ENCODE measurements around the gene STK10.

Gene STK10

GRCh38 chr5:172140866-172141265 lies 47.2 kb downstream of the STK10 start:
- DNase-seq, result no peak

GRCh38 chr5:172140120-172140519 lies 47.9 kb downstream of the STK10 start:
- no peak for DNase-seq

- no peak for DNase-seq
Measured at GRCh38 chr5:172137046-172137445, 51.0 kb downstream of the STK10 start.

- peak; percentile 69 for DNase-seq
Measured at GRCh38 chr5:172133359-172134029, 54.5 kb downstream of the STK10 start.

- DNase-seq, result no peak
Measured at GRCh38 chr5:172131690-172132089, 56.3 kb downstream of the STK10 start.

GRCh38 chr5:172129256-172129910 lies 58.6 kb downstream of the STK10 start:
- DNase-seq, result no peak

- no peak for DNase-seq
Measured at GRCh38 chr5:172127581-172127980, 60.4 kb downstream of the STK10 start.

- DNase-seq, result no peak
Measured at GRCh38 chr5:172123269-172123692, 64.7 kb downstream of the STK10 start.

- DNase-seq, result no peak
Measured at GRCh38 chr5:172119921-172120688, 67.9 kb downstream of the STK10 start.

GRCh38 chr5:172118891-172119290 lies 69.1 kb downstream of the STK10 start:
- DNase-seq, result no peak

- DNase-seq, result no peak
Measured at GRCh38 chr5:172117977-172118701, 69.9 kb downstream of the STK10 start.

GRCh38 chr5:172115541-172115982 lies 72.5 kb downstream of the STK10 start:
- DNase-seq, result peak; percentile 12

- peak; percentile 82 for DNase-seq
Measured at GRCh38 chr5:172114875-172115422, 73.1 kb downstream of the STK10 start.

- peak; percentile 76 for DNase-seq
Measured at GRCh38 chr5:172113036-172113435, 75.0 kb downstream of the STK10 start.

GRCh38 chr5:172111852-172112225 lies 76.2 kb downstream of the STK10 start:
- DNase-seq, result no peak

- peak; percentile 88 for DNase-seq
Measured at GRCh38 chr5:172110921-172111851, 76.8 kb downstream of the STK10 start.

- DNase-seq, result no peak
Measured at GRCh38 chr5:172110260-172110815, 77.7 kb downstream of the STK10 start.

GRCh38 chr5:172109749-172110148 lies 78.3 kb downstream of the STK10 start:
- DNase-seq, result no peak

GRCh38 chr5:172107571-172107970 lies 80.5 kb downstream of the STK10 start:
- no peak for DNase-seq

GRCh38 chr5:172106511-172107356 lies 81.3 kb downstream of the STK10 start:
- peak; percentile 76 for DNase-seq
